ENCODE measurements around the gene LSS.

GRCh38 chr21:46194374-46195334 lies 33.9 kb downstream of the LSS start:
- TF ChIP-seq CTCF (IDR thresholded peaks at IDR 0.05) (no peak), POLR2A (IDR thresholded peaks at IDR 0.05) (no peak)

Data from lower leg skin (tissue), 3 donors.